22Rv1 (cell line): Measurements from ENCODE around the gene SLC66A1.

Source experiments
- CTCF ChIP-seq: fragments of 450-650 bp; IDR thresholded peaks from 2 replicates; pipeline ENCODE4 v1.5.1; 2017; ENCODE audit warnings: mild to moderate bottlenecking
- ZFX ChIP-seq: fragments of 450-650 bp; IDR thresholded peaks from 2 replicates; pipeline ENCODE4 v1.6.1; 2017; ENCODE audit warnings: antibody characterized with exemption, borderline replicate concordance

- TF ChIP-seq CTCF (no peak), ZFX (no peak)
Observed at GRCh38 chr1:19347533-19348172, 35.5 kb downstream of the SLC66A1 start.
